HG03159 (cell line): ENCODE measurements around the gene TNFSF13B.
"Not testable (repeated sequence)": the region's sequence is repeated elsewhere in the genome, so short reads cannot be mapped to it uniquely, and the experiment has no call there.

Source experiments
- ATAC-seq: cut with Tn5 transposase; IDR thresholded peaks from one replicate; pipeline ENCODE4 v1.9.1; 2021; ENCODE audit warnings: mild to moderate bottlenecking, moderate library complexity; ENCODE audit not compliant: unreplicated experiment

Gene TNFSF13B

DNA sequence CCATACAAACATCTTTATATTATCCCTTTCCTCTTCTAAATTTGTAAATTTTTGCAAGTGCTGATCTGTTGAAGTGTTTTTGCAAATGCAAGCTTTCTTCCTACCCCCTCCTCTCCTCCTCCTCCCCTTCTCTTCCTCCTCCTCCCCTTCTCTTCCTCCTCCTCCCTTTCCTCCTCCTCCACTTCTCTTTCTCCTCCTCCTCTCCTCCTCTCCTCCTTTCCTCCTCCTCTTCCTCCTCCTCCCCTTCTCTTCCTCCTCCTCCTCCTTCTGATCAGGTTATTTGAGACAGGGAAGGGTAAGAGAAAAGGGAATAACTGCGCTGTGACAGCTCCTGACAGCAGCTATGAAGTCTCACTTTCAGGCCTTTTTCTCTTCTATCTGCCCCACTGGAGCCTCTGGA is 8.9 kb downstream of the TNFSF13B start:
- ATAC-seq = no peak

DNA sequence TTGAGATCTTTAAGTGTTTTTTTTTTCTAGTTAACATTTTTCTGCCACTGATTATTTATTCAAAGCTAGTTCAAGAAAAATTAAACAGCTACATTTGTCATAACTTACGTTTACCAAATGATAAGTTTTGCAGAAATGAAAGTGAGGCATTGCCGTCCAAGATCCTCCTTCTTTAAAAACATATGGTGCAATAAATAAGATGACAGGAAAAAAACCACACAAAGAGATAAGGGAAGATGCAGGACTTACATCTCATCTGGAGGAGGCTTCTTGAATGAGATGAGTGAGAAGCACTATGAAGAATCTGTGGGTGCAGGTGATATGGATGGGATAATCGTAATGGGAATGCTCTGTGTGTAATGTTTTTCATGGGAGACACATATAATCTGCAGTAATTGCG is 12.4 kb downstream of the TNFSF13B start:
- ATAC-seq = no peak

- ATAC-seq = no peak
Observed at GRCh38 chr13:108283110-108283509, 13.6 kb downstream of the TNFSF13B start.

GRCh38 chr13:108288741-108289140 is 19.2 kb downstream of the TNFSF13B start:
- no peak for ATAC-seq

DNA sequence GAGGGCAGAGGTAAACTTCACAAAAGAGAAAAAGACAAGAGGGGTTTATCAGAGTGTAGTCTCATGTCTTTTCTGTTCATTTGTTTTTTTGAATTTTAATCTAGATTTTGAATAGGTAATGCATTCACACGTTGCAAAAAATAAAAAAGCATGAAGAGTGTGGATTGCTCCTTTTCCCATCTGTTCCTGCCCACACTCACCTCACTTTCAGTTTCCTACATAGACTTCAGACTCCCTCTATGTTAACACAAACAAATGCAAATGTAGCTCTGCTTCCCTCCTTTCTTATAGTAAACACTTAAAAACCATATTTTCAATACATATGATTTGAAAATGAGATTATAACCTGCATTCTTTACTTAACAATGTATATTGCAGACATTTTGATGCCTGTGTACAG is 20.3 kb downstream of the TNFSF13B start:
- ATAC-seq = no peak

DNA sequence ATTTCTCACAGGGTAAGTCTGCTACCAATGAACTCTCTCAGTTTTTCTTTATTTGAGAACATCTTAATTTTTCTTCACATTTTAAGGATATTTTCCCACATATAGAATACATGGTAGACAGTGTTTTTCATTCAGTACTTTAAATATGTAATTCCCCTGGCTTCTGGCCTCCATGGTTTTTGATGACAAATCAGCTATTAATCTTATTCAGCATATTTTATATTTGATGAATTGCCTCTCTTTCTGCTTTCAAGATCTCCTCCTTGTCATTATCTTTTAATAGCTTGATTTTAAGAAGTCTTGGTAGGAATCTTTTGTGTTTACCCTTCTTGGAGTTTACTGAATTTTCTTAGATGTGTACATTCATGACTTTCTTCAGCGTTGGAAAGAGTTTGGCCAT is 27.6 kb downstream of the TNFSF13B start:
- ATAC-seq = no peak

GRCh38 chr13:108302279-108302678 is 32.8 kb downstream of the TNFSF13B start:
- ATAC-seq = no peak

GRCh38 chr13:108304170-108305016 is 34.9 kb downstream of the TNFSF13B start:
- no peak for ATAC-seq

DNA sequence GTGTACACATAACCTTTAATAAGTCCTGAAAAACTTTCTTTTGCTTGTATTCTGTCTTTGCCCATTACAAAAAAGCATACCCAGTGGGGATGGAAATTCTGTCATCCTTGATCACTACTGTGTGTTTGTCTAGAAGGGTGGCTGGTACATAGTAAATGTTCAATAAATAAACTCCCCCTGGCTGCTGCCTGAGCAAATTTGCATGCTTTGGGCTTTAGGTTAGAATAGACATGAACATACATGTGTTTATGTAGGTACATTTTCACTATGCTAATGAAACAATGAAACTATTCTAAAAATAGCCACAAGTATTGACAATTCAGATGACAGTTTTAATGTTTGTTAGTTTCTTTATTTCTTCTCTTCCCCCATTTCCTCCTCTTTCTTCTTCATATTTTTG is 36.1 kb downstream of the TNFSF13B start:
- ATAC-seq = peak; percentile 71

DNA sequence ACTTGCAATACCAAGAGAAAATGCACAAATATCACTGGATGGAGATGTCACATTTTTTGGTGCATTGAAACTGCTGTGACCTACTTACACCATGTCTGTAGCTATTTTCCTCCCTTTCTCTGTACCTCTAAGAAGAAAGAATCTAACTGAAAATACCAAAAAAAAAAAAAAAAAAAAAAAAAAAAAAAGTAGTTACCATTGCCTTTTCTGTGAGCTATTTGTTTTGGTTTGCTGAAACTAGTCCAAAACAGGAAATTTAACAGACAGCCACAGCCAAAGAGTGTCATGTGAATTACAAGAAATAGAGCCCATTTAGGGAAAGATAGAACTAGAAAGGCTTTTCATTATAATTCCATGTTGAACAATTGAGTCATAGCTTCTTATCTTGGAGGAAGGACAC is 37.3 kb downstream of the TNFSF13B start:
- no peak for ATAC-seq

DNA sequence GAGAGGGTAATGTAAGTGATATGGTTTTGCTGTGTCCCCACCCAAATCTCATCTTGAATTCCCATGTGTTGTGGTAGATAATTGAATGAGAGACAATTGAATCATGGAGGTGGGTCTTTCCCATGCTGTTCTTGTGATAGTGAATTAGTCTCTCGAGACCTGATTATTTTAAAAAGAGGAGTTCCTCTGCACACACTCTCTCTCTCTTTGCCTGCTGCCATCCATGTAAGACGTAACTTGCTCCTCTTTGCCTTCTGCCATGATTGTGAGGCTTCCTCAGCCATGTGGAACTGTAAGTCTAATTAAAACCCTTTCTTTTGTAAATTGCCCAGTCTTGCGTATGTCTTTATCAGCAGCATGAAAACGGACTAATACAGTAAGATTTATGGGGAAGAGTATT is 42.1 kb downstream of the TNFSF13B start:
- not testable (repeated sequence) for ATAC-seq

GRCh38 chr13:108313382-108313781 is 43.9 kb downstream of the TNFSF13B start:
- ATAC-seq = no peak

DNA sequence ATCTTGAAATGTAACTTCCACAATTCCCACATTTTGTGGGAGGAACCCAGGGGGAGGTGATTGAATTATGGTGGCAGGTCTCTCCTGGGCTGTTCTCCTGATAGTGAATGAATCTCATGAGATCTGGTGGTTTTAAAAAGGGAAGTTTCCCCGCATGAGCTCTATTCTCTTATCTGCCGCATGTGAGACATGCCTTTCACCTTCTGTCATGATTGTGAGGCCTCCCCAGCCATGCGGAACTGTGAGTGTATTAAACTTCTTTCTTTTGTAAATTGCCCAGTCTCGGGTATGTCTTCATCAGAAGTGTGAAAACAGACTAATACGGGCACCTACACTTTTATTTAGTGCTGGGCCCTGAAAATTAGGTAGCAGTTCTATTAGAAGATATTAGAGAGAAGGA is 45.8 kb downstream of the TNFSF13B start:
- peak; percentile 73 for ATAC-seq

DNA sequence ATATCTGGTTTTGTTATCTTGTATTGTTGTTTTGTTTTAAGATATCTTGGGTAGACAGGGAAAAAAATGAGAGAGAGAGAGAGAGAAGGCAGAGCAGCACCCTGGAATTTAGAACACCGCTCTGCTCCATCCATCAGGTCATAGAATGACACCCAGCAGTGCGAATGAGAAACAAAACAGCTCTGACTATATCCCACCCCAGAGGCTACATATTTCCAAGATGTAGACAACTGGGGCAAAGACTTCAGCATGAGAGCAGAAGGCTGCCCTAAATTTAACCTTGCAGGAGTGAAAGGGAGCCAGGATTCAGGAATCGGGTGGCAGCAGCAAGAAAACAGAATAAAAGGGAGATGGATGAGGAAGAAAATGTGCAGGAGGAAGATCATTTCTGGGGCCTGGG is 46.5 kb downstream of the TNFSF13B start:
- no peak for ATAC-seq

- no peak for ATAC-seq
Observed at GRCh38 chr13:108316413-108316812, 46.9 kb downstream of the TNFSF13B start.

DNA sequence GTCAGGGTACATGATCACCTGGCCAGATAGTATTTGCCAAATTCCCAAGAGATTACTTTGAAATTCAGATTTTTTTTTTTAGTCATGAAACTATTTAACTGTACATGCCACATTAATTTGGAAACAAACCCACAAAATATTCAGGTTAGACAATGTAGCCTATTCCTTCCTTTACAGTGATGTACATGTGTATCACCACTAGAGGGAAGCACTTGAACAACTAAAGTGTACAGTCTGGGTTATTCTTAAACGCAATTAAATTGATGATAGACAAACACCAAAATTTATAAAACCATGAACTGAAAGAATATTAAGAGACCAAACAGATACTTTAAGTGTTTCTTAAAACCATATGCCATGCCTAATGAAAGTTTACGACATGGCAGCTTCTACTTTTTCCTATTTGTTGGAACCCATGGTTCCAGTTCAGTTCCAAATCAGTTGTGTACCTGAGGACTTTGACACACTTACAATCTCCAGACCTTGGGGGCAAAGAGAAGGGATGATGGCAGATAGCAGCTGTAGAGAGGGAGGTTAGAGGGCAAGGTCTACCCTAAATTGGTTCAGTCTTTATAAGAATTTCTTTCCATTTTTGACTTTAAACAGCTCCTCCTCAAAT is 52.8 kb downstream of the TNFSF13B start:
- ATAC-seq = peak; percentile 76

GRCh38 chr13:108323031-108323430 is 53.5 kb downstream of the TNFSF13B start:
- no peak for ATAC-seq

- ATAC-seq = no peak
Observed at GRCh38 chr13:108325863-108326262, 56.3 kb downstream of the TNFSF13B start.

DNA sequence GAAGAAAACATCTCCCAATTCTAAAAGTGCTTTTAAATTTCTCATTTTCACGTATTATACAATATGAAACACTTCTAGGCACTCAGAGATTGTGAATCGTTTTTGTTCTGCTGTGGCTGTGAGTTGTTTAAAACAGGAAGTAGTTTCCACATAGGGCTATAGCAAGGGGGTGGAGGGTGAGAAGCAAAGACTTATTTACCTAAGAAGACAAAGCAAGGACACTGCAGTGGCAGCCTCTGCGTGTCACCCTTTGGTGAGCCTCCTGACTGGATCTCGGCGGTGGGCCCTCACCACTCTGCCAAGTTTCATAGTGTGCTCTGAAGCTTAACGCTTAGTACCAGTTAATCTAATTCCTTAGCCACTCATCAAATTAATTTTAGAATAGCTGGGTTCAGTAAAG is 56.8 kb downstream of the TNFSF13B start:
- peak; percentile 86 for ATAC-seq

GRCh38 chr13:108328848-108329247 is 59.3 kb downstream of the TNFSF13B start:
- ATAC-seq = no peak

DNA sequence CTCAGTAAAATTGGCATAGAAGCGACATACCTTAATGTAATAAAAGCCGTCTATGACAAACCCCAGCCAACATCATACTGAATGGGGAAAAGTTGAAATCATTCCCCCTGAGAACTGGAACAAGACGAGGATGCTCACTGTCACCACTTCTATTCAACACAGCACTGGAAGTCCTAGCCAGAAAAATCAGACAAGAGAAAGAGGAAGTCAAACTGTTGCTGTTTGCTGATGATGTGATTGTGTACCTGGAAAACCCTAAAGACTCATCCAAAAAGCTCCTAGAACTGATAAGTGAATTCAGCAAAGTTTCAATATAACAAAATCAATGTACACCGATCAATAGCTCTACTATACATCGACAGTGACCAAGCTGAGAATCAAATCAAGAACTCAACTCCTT is 63.3 kb downstream of the TNFSF13B start:
- no peak for ATAC-seq
